ENCODE data around the gene FBXO31. TPM values are rescaled to one million over a fixed set of nuclear protein-coding genes. Genes with fewer than 3 reads are reported as not detected.

Gene FBXO31
- total and polyA plus RNA-seq, 2 of the 8 experiments (the other 6 are each of a cell fraction or from before 2014, with no cell fraction given): 8.3 to 21.6 TPM

GRCh38 chr16:87391950-87392820 lies 8.6 kb upstream of the FBXO31 start, which contains the start of gene MAP1LC3B (continued):
- TF ChIP-seq JUN (IDR thresholded peaks at IDR 0.05; ENCODE audit: low read depth, low read length): no peak
- TF ChIP-seq TEAD4 (IDR thresholded peaks at IDR 0.05; ENCODE audit: low read depth, low read length): no peak
- TF ChIP-seq RAD21 (IDR thresholded peaks at IDR 0.05 in 1 of 2, conservative IDR thresholded peaks at IDR 0.05 in 1 of 2; ENCODE audit: low read depth in 2 of 2, low read length in 2 of 2): no peak
- TF ChIP-seq EP300 (IDR thresholded peaks at IDR 0.05; ENCODE audit: borderline replicate concordance in 1 of 2, low read depth in 2 of 2, low read length in 2 of 2): peak in 1 of 2 experiments; percentile 46; a peak in 1 of 3 replicates
- TF ChIP-seq, protein P1, sequence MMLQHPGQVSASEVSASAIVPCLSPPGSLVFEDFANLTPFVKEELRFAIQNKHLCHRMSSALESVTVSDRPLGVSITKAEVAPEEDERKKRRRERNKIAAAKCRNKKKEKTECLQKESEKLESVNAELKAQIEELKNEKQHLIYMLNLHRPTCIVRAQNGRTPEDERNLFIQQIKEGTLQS (IDR thresholded peaks at IDR 0.05; ENCODE audit: insufficient read depth, low read depth, low read length): peak; percentile 46; the same call in 1 of the 2 replicates
- peak; percentile 96 for TF ChIP-seq TBP (IDR thresholded peaks at IDR 0.05; ENCODE audit: low read depth, low read length)
- TF ChIP-seq, protein P2, sequence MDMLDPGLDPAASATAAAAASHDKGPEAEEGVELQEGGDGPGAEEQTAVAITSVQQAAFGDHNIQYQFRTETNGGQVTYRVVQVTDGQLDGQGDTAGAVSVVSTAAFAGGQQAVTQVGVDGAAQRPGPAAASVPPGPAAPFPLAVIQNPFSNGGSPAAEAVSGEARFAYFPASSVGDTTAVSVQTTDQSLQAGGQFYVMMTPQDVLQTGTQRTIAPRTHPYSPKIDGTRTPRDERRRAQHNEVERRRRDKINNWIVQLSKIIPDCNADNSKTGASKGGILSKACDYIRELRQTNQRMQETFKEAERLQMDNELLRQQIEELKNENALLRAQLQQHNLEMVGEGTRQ (IDR thresholded peaks at IDR 0.05; ENCODE audit: low read length): peak; percentile 90
- no peak for TF ChIP-seq RXRA (IDR thresholded peaks at IDR 0.05; ENCODE audit: insufficient read depth, low read depth, low read length)

Measured in H1 (cell line).